GM18909 (cell line): ENCODE data around the gene CD40LG.
A peak's percentile ranks its signal among the peaks of the same experiment; 100 is the strongest.

Experiments
- ATAC-seq: cut with Tn5 transposase; IDR thresholded peaks from one replicate; pipeline ENCODE4 v1.9.1; 2021; ENCODE audit warnings: mild to moderate bottlenecking; ENCODE audit not compliant: unreplicated experiment, poor library complexity

Gene CD40LG

GRCh38 chrX:136692271-136692670, 44.3 kb downstream of the CD40LG start:
- ATAC-seq, result no peak

- ATAC-seq, result peak; percentile 70
Measured at GRCh38 chrX:136694431-136695087, 46.6 kb downstream of the CD40LG start.

DNA sequence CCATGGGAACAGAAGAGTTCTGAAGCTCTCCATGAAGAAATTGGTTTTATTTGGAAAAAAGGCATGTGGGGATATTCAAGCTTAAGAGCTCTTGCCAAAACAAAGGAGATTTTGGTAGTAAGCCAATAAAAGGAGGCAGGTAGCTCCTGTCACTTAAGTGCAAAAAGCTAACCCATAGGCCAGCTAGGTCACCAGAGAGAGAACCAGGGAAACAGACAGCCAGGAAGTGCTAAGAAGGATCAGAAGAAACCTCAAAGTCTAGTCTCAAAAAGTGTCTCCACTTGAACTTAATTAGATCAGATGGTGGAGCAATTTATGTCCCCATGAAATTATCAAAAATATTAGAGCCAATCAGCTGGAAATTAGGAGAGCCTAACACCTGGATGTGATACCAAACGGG, 49.2 kb downstream of the CD40LG start:
- ATAC-seq, result no peak

GRCh38 chrX:136708348-136708747, 60.4 kb downstream of the CD40LG start:
- no peak for ATAC-seq
